SU-DHL-6 (cell line): Measurements from ENCODE around the gene AQR.

Source experiments
- H2AFZ ChIP-seq: fragments of 200-600 bp; sonication (generic); 2 replicates; pipeline ENCODE4 v1.6.1; 2014; ENCODE audit warnings: low read depth, mild to moderate bottlenecking, moderate library complexity, mixed read lengths, antibody characterized with exemption, low read length; ENCODE audit not compliant: severe bottlenecking
- H3F3A ChIP-seq: fragments of 200-600 bp; shearing (Covaris generic); 2 replicates; pipeline ENCODE4 v1.6.0; 2016; ENCODE audit warnings: antibody characterized with exemption, mild to moderate bottlenecking; ENCODE audit not compliant: insufficient read depth
- H3K27ac ChIP-seq: fragments of 200-600 bp; sonication (generic); 2 replicates; pipeline ENCODE4 v1.5.1; 2016; ENCODE audit warnings: low read depth, mild to moderate bottlenecking, low read length, moderate library complexity, mixed read lengths
- H3K27me3 ChIP-seq: fragments of 200-600 bp; sonication (generic), shearing (Covaris generic); 2 replicates; pipeline ENCODE4 v1.6.0; 2014; ENCODE audit warnings: mild to moderate bottlenecking, low read length
- H3K36me3 ChIP-seq: fragments of 200-600 bp; sonication (generic); 2 replicates; pipeline ENCODE4 v1.6.1; 2014; ENCODE audit warnings: mild to moderate bottlenecking, low read length, mixed read lengths
- H3K4me2 ChIP-seq: fragments of 300-600, 200-600 bp; shearing (Covaris generic), sonication (generic); 2 replicates; pipeline ENCODE4 v1.6.0; 2014; ENCODE audit warnings: low read length, low read depth, mild to moderate bottlenecking; ENCODE audit not compliant: poor library complexity, severe bottlenecking
- H3K4me3 ChIP-seq: fragments of 200-600 bp; sonication (generic); 2 replicates; pipeline ENCODE4 v1.5.1; 2014; ENCODE audit warnings: antibody characterized with exemption, low read length, mild to moderate bottlenecking, mixed read lengths; ENCODE audit not compliant: insufficient read depth, poor library complexity, severe bottlenecking
- H3K79me2 ChIP-seq: fragments of 200-600 bp; sonication (generic); 2 replicates; pipeline ENCODE4 v1.6.1; 2014; ENCODE audit warnings: mild to moderate bottlenecking, low read length, moderate library complexity; ENCODE audit not compliant: insufficient read depth
- H3K9ac ChIP-seq: fragments of 200-600 bp; sonication (generic); 2 replicates; pipeline ENCODE4 v1.7.0; 2014; ENCODE audit warnings: mild to moderate bottlenecking, low read length
- H3K9me2 ChIP-seq: fragments of 200-600 bp; sonication (generic); replicated peaks from 2 replicates; pipeline ENCODE4 v1.6.1; 2014; ENCODE audit warnings: low read length; ENCODE audit not compliant: insufficient read depth
- H3K9me3 ChIP-seq: fragments of 200-600 bp; sonication (generic); 2 replicates; pipeline ENCODE4 v1.6.1; 2014; ENCODE audit warnings: low read length, mixed read lengths; ENCODE audit not compliant: insufficient read depth
- H4K20me1 ChIP-seq: fragments of 200-600 bp; sonication (generic); 2 replicates; pipeline ENCODE4 v1.6.1; 2014; ENCODE audit warnings: low read depth, mild to moderate bottlenecking, antibody characterized with exemption, low read length, moderate library complexity, mixed read lengths
- EZH2phosphoT487 ChIP-seq: fragments of 200-600 bp; sonication (generic), shearing (Covaris generic); conservative IDR thresholded peaks from 2 replicates; pipeline ENCODE4 v1.6.1; 2018; ENCODE audit warnings: mild to moderate bottlenecking, antibody characterized with exemption, low read length, moderate library complexity, mixed read lengths
- TF ChIP-seq, protein P1 (sequence below): fragments of 200-600 bp; sonication (generic); IDR thresholded peaks from one replicate; pipeline ENCODE4 v1.5.1; 2017; ENCODE audit warnings: antibody characterized with exemption, mild to moderate bottlenecking, low read length, moderate library complexity; ENCODE audit not compliant: insufficient read depth, poor library complexity, severe bottlenecking

AQR gene

DNA sequence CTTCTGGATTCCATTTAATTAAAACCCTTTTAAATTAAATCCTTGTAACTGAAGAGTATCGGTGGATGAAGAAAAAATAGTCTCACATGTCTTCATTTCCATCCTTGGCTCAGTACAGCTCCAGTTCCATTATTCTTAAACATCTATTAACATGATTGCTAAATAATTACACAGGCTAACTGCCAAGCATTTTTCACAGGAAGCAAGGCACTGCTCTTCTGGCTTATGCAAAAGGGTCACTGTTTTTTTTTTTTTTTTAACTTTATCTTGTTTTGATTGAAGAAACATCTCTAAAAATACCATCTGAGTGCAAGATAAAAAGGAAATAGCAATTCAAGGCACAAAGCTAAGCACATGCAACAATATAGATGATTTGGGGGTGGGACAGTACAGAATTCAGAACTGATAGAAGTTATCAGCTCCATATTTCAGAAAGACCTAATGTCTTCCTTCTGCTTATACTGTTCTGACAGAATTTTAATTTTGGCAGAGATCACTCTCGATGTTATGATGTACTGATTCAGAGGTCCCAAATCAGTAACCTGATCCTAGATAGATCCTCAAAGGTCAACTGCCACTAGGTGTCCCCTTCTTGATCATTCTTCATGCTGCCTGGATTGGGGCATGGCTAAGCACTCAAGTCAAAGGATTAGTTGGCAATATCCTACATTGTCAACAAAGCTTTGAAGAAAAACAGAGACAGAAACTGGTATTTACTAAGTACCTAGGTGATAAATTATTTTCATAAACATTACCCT is 116.4 kb downstream of the AQR start:
- no peaks in the 10 kb centered on the region for H3K9me2 ChIP-seq
- no peaks in the 10 kb centered on the region for H4K20me1 ChIP-seq
- no peaks in the 10 kb centered on the region for H3F3A ChIP-seq
- H3K9ac ChIP-seq: no peak overlapping the region
- no peaks in the 10 kb centered on the region for H3K27me3 ChIP-seq
- H3K36me3 ChIP-seq: peaks cover 11% of the 10 kb centered on the region; the same call in 1 of the 2 replicates
- no peak overlapping the region for H2AFZ ChIP-seq
- no peak overlapping the region for H3K4me2 ChIP-seq
- no peaks in the 10 kb centered on the region for H3K79me2 ChIP-seq
- TF ChIP-seq, protein P1, sequence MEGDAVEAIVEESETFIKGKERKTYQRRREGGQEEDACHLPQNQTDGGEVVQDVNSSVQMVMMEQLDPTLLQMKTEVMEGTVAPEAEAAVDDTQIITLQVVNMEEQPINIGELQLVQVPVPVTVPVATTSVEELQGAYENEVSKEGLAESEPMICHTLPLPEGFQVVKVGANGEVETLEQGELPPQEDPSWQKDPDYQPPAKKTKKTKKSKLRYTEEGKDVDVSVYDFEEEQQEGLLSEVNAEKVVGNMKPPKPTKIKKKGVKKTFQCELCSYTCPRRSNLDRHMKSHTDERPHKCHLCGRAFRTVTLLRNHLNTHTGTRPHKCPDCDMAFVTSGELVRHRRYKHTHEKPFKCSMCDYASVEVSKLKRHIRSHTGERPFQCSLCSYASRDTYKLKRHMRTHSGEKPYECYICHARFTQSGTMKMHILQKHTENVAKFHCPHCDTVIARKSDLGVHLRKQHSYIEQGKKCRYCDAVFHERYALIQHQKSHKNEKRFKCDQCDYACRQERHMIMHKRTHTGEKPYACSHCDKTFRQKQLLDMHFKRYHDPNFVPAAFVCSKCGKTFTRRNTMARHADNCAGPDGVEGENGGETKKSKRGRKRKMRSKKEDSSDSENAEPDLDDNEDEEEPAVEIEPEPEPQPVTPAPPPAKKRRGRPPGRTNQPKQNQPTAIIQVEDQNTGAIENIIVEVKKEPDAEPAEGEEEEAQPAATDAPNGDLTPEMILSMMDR: no peak
- TF ChIP-seq EZH2phosphoT487: no peak
- no peak overlapping the region for H3K4me3 ChIP-seq
- H3K27ac ChIP-seq: no peak overlapping the region
- no peaks in the 10 kb centered on the region for H3K9me3 ChIP-seq

DNA sequence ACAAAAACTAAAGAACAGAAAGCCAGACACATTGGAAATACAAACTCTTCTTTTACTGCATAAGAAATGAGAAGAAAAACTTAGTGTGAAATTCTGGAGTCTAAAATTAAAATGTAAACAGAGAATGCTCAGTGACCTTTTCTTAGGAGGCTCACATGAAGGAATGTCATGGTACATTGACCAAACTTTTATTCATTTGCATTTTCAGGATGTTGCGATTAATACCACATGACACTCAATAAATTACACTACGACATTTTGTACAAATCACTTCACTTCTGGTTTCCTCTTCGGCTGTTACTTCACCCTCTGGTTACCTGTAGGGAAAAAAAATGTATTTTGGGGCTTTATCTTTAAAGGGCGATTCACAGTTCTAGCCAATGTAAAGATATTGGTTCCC is 117.8 kb downstream of the AQR start:
- Histone ChIP-seq H3K9me2 (no peaks in the 10 kb centered on the region), H2AFZ (no peak overlapping the region), H3K4me2 (no peak overlapping the region), H3K27me3 (no peaks in the 10 kb centered on the region), H3K79me2 (no peaks in the 10 kb centered on the region), H3K36me3 (peaks cover 10% of the 10 kb centered on the region; the same call in 1 of the 2 replicates), H3F3A (no peaks in the 10 kb centered on the region), H3K9ac (no peak overlapping the region), H3K9me3 (no peaks in the 10 kb centered on the region), H4K20me1 (no peaks in the 10 kb centered on the region), H3K27ac (no peak overlapping the region), H3K4me3 (no peak overlapping the region)
- TF ChIP-seq, protein P1: no peak
- TF ChIP-seq EZH2phosphoT487: no peak

DNA sequence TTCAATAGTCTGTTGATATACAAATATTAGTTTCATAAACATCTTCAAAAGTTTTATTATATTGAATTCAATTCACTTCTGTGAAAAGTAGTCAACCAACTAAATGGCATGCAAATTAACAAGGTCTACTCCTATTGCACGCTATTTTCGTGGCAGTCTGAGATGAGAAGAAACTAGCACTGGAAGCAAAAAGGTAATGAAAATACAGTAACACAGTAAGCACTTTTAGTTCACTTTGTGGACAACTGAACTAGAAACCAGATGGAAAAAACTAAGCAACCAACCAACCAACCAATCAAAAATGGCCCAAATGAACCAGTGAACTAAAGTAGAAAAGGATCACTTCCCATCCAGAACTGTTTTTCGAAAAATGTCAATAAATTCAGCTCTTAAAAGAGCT is 118.5 kb downstream of the AQR start:
- Histone ChIP-seq H3K9me3 (no peaks in the 10 kb centered on the region), H3K9ac (no peak overlapping the region), H3F3A (no peaks in the 10 kb centered on the region), H3K4me3 (no peak overlapping the region), H3K4me2 (no peak overlapping the region), H3K36me3 (0 out of 2 replicates have a peak, but pooled peaks cover 5% of the 10 kb centered on the region), H3K27me3 (no peaks in the 10 kb centered on the region), H3K79me2 (no peaks in the 10 kb centered on the region), H4K20me1 (no peaks in the 10 kb centered on the region), H3K9me2 (no peaks in the 10 kb centered on the region), H2AFZ (no peak overlapping the region), H3K27ac (no peak overlapping the region)
- TF ChIP-seq, protein P1: no peak
- no peak for TF ChIP-seq EZH2phosphoT487
